HL-60 (cell line): ENCODE data around the gene NKD2.

Experiments
- GABPA ChIP-seq: IDR thresholded peaks from 2 replicates; pipeline ENCODE4 v1.6.1; 2012; ENCODE audit warnings: low read depth
- POLR2AphosphoS5 ChIP-seq: IDR thresholded peaks from 2 replicates; pipeline ENCODE4 v1.6.1; 2012; ENCODE audit warnings: low read depth
- SPI1 ChIP-seq: IDR thresholded peaks from 2 replicates; pipeline ENCODE4 v1.6.1; 2012; ENCODE audit warnings: low read depth, mild to moderate bottlenecking, borderline replicate concordance
- TF ChIP-seq, protein P1 (sequence below): IDR thresholded peaks from one replicate; pipeline ENCODE4 v1.5.1; 2011; ENCODE audit warnings: low read length, control low read depth, inconsistent platforms; ENCODE audit not compliant: insufficient read depth
- TF ChIP-seq, protein P2 (sequence below): IDR thresholded peaks from 2 replicates; pipeline ENCODE4 v1.6.1; 2012; ENCODE audit warnings: low read depth; ENCODE audit not compliant: insufficient replicate concordance

GRCh38 chr5:1083823-1084605 lies 75.4 kb downstream of the NKD2 start:
- TF ChIP-seq POLR2AphosphoS5 (no peak), SPI1 (no peak), GABPA (no peak)
- TF ChIP-seq, protein P1, sequence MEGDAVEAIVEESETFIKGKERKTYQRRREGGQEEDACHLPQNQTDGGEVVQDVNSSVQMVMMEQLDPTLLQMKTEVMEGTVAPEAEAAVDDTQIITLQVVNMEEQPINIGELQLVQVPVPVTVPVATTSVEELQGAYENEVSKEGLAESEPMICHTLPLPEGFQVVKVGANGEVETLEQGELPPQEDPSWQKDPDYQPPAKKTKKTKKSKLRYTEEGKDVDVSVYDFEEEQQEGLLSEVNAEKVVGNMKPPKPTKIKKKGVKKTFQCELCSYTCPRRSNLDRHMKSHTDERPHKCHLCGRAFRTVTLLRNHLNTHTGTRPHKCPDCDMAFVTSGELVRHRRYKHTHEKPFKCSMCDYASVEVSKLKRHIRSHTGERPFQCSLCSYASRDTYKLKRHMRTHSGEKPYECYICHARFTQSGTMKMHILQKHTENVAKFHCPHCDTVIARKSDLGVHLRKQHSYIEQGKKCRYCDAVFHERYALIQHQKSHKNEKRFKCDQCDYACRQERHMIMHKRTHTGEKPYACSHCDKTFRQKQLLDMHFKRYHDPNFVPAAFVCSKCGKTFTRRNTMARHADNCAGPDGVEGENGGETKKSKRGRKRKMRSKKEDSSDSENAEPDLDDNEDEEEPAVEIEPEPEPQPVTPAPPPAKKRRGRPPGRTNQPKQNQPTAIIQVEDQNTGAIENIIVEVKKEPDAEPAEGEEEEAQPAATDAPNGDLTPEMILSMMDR: no peak
- TF ChIP-seq, protein P2, sequence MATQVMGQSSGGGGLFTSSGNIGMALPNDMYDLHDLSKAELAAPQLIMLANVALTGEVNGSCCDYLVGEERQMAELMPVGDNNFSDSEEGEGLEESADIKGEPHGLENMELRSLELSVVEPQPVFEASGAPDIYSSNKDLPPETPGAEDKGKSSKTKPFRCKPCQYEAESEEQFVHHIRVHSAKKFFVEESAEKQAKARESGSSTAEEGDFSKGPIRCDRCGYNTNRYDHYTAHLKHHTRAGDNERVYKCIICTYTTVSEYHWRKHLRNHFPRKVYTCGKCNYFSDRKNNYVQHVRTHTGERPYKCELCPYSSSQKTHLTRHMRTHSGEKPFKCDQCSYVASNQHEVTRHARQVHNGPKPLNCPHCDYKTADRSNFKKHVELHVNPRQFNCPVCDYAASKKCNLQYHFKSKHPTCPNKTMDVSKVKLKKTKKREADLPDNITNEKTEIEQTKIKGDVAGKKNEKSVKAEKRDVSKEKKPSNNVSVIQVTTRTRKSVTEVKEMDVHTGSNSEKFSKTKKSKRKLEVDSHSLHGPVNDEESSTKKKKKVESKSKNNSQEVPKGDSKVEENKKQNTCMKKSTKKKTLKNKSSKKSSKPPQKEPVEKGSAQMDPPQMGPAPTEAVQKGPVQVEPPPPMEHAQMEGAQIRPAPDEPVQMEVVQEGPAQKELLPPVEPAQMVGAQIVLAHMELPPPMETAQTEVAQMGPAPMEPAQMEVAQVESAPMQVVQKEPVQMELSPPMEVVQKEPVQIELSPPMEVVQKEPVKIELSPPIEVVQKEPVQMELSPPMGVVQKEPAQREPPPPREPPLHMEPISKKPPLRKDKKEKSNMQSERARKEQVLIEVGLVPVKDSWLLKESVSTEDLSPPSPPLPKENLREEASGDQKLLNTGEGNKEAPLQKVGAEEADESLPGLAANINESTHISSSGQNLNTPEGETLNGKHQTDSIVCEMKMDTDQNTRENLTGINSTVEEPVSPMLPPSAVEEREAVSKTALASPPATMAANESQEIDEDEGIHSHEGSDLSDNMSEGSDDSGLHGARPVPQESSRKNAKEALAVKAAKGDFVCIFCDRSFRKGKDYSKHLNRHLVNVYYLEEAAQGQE: no peak
